GM04503 (cell line): ENCODE results near the gene DOHH.
"Not testable (repeated sequence)": the region's sequence is repeated elsewhere in the genome, so short reads cannot be mapped to it uniquely, and the experiment has no call there.

Source experiments
- DNase-seq: peaks from one replicate; pipeline ENCODE4 v3.0.0-alpha.2; 2012; ENCODE audit warnings: low read depth

The DOHH gene

DNA sequence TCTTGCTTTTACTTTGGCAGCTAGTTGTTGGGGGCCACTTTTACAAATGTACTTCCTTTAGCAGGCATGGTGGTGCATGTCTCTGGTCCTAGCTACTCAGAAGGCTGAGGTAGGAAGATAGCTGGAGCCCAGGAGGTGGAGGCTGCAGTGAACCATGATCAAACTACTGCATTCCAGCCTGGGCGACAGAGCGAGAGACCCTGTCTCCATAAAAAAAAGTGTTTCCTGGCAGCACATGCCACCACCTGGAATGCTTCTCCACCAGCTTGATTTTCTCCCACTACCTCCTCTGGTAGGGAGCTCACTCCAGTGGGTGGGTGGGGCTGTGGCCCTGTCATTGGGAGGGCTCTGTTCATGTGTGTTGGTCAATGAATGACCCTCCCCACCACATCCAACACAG lies 18.2 kb upstream of the DOHH start:
- DNase-seq = no peak

- DNase-seq = no peak
Measured at GRCh38 chr19:3518255-3518654, 17.8 kb upstream of the DOHH start.

GRCh38 chr19:3517638-3518037 lies 17.2 kb upstream of the DOHH start:
- DNase-seq = no peak

DNA sequence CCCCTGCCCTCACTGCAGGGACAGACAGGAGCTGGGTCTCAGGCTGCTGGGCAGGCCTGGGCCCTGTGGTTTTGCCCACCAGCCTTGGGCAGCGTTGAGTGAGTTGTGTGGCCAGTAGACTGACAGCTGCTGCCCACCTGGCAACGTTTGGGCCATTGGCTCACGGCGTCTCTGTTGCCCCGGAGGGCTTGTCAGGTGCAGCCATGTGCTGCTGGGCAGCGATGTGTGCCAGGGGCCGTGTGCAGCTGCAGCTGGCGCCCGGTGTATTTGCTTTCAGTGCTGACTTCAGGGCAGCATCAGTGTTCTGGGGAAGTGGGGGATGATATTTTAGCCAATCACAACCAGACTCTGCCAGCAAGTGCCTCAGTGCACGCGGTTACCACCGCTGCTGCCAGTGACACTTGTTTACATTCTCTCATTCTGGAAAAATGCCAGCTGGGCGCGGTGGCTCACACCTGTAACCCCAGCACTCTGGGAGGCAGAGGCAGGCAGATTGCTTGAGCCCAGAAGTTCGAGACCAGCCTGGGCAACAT lies 16.3 kb upstream of the DOHH start:
- no peak for DNase-seq

DNA sequence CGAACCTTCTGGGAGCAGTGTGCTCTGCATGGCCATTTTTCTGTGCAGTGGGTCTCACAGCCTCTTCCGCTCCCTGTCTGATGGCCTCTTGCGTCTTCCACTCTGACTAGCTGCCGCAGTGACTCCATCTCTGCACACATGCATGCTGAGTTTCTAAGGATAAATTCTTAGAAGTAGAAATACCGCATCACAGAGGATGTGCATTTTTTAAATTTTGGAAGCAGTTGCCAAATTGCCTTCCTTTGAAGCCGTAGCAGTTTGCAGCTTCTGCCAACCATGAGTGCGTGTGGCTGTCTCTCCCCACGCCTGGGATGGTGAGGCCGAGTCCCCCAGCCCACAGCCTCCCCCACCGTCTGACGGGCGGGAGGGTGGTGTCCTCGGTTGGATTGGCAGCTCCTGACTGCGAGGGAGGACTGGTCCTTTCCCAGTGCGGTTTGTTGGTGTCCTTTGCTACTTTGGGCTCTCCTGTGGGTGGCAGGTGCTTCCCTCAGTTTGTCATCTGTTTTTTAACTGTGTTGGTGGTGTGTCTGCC lies 15.5 kb upstream of the DOHH start:
- DNase-seq = no peak

- no peak for DNase-seq
Measured at GRCh38 chr19:3514930-3515329, 14.5 kb upstream of the DOHH start.

GRCh38 chr19:3513229-3514140 lies 13.0 kb upstream of the DOHH start:
- no peak for DNase-seq

DNA sequence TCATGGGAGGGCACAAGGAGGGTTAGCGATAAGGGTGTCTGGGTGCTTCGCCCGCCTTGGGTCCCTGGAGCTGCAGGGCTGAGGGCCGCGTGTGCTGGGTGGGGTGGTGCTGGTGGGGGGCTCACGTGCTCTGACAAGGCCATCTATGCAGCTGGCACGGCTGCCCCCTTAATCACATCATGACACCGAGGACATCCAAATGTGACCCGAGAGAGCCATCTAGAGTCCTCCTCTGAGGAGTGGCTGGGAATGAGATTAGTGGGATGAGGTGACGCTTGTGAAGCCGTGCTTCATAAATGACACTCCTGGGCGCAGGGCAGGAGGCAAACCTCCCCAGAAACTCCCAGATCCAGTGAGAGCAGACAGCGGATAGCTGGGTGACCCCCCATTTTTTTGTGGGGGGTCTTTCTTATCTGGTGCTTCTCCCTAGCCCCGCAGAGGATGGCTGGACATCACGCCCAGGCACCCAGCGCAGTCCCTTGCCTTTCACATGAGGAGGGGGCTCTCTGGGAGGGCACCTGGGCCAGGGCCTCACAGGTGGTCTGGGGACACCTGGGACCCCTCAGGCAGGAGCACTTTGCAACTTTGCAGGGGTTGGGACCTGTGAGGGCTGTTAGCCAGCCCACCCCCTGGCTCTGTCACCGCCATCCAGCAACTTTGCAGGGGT lies 12.2 kb upstream of the DOHH start:
- DNase-seq = no peak

- no peak for DNase-seq
Measured at GRCh38 chr19:3511506-3512251, 11.2 kb upstream of the DOHH start.

- DNase-seq = no peak
Measured at GRCh38 chr19:3510727-3511126, 10.3 kb upstream of the DOHH start.

DNA sequence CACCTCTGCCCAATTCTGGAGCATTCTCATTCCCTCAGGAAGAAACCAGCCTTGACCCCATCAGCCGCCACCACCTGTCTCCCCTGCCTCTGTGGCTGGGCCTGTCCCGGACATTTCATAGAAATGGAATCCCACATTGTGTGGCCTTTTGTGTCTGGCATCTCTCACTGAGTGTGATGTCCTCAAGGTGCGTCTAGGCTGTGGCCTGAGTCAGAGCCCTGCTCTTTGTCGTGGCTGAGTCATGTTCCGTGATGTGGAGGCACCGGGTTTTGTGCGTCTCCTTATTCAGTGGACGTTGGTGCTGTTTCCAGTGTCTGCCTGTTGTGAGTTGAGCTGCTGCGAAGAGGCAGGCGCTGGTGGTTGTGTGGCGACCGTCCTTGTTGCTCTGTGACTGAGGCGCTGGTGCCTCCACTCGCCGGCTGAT lies 9.1 kb upstream of the DOHH start:
- no peak for DNase-seq

DNA sequence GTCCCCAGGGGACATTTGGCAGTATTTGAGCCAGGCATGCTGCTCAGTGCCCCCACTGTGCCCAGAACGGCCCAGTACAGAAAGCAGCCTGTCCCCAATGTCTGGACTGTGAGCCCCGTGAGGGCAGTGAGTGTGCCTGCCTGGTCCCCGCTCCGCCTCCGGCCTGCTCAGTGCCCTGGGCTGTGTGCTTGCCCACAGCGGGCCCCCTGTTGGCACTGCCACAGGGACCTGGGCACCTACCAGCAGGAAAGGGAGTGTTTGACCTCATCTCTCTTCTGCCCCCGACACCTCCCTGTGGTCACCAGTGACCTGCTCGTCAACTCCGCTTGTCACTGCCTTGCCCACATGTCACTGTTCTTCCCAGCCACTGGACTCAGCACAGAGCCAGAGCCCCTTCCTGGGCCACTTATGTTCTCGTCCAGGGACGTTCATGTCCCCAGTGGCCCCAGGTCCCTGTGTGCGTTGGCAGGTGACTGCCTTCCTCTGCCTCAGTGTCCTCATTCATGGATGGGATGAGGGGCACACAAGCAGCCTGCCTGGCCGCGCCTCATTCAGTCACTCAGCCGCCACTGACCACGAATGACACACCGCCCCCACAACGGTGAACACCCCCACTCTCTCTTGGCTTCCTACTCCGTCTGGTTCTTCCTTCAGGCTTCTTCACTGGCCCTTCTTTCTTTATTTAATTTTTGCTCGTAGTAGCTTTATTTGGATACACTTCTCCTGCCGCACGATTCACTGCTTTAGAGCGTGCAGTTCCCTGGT lies 8.5 kb upstream of the DOHH start:
- DNase-seq = no peak

- not testable (repeated sequence) for DNase-seq
Measured at GRCh38 chr19:3508121-3508661, 7.7 kb upstream of the DOHH start.

- no peak for DNase-seq
Measured at GRCh38 chr19:3507371-3508120, 7.1 kb upstream of the DOHH start.

DNA sequence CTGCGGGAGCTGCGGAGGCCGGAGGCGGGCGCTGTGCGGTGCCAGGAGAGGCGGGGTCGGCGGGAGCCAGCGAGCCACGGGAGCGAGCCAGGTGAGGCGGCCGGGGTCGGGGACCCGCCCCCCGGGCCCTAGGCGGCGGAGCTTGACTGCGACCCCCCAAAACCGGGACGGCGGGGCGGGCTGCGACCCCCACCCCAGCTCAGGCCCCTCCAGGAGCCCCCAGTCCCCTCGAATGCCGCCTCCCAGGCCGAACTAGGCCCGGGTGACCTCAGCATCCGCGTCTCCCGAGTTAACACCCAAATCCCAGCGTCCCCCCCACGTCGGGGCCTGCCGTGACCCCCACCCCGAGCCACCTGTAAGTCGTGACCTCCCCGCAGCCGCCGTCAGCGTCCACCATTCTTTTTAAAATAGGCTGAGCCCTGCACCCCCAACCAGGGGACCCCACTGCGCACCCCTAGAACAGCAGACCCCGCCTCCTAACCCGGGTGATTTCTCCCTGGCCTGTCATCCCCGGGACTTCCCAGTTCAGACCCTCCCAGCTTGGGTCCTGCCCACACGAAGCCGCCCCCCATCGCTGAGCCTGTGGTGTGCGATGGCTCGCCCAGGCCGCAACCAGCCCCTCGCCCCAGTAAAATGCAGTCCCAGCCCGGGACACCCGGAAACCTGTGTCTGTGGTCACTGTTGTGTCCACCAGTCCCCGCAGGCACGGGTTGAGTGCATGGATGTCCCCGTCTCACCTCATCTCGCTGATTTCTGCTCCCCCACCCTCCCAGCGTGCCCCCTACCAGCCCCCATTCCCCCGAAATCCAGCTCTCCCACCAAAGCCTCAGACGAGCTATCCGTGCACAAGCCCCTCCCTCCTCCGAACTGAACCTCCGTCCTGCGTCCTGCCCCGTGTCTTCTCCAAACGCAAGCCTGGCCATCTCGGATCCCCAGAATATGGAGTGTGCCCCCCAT lies 6.2 kb upstream of the DOHH start:
- no peak for DNase-seq

- DNase-seq = peak; percentile 88
Measured at GRCh38 chr19:3505598-3506383, 5.3 kb upstream of the DOHH start, which contains the start of gene FZR1. Gene FZR1 (plus strand): TSS chr19:3506311. CDS start chr19:3522990, 16,679 bp downstream.

DNA sequence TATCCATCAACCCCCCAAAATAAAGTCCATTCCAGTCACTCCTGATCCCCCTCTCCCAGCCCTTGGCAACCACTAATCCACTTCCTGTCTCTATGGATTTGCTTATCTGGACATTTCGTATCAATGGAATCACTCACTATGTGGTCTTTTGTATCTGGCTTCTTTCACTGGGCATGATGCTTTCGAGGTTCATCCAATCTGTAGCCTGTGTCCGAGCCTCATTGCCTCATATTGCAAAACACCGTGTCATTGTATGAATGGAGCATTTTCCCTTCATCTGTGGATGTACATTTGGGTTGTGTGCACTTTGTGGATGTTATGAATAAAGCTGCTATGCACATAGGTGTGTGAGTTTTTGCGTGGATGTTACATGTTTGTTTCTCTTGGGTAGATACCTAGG lies 4.3 kb upstream of the DOHH start:
- DNase-seq = no peak

DNA sequence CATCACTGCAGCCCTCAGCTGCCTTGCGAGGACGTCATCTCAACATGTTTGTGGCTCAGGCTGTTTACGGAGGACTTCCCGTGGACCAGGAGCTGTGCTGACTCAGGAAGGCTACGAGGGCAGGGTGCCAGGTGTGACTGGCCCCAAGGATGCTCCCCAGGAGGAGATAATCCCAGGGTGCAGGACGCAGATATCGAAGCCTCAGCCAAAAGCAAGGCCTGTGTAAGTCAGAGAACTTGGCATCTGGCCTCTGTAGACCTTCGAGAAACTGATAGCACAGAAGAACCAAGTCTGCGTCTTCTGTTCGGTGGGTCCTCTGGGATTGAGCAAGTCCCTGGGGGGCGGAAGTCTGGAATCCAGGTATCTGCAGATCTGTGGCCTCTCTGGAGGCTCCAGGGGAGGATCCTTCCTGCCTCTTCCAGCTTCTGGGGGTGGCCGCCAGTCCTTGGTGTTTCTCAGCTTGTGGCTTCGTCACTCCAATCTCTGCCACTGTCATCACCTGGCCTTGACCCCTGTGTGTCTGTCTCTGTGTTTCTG lies 2.6 kb upstream of the DOHH start:
- DNase-seq = no peak
